ENCODE data around the gene NLRC5. TPM values are rescaled to one million over a fixed set of nuclear protein-coding genes. Genes with fewer than 3 reads are reported as not detected.
A peak's percentile ranks its signal among the peaks of the same experiment; 100 is the strongest.
"Not testable (repeated sequence)": the region's sequence is repeated elsewhere in the genome, so short reads cannot be mapped to it uniquely, and the experiment has no call there.

NLRC5 gene
- total and polyA plus RNA-seq, 2 donors (not counting 3 experiments of a cell fraction or from before 2014, with no cell fraction given), result 7.4 to 26.3 TPM

- H3K4me3 ChIP-seq (replicated peaks in 1 of 3; ENCODE audit: insufficient read depth in 1 of 3, low read depth in 1 of 3, low read length in 3 of 3); H3K9me1 ChIP-seq (replicated peaks; ENCODE audit: control insufficient read depth, extremely low read depth, insufficient read depth, low read length); H3K9me3 ChIP-seq (replicated peaks; ENCODE audit: control insufficient read depth, insufficient read depth, low read length); H3K4me1 ChIP-seq (ENCODE audit: control insufficient read depth, extremely low read depth, insufficient read depth, low read length); H3K27ac ChIP-seq (ENCODE audit: insufficient read depth, low read depth, low read length); H3K4me2 ChIP-seq (ENCODE audit: insufficient read depth, low read length); H3K36me3 ChIP-seq (ENCODE audit: control insufficient read depth in 2 of 2, extremely low read depth in 1 of 2, insufficient read depth in 2 of 2, low read length in 2 of 2); intact Hi-C loops (cut with micrococcal nuclease); dilution Hi-C loops (cut with MboI; ENCODE audit: extremely low pct_ligation_motif_present, low sequenced_read_pairs); H2AFZ ChIP-seq (ENCODE audit: low read depth, low read length); H3K9ac ChIP-seq (replicated peaks; ENCODE audit: extremely low read depth, insufficient read depth, low read length); H4K20me1 ChIP-seq (replicated peaks; ENCODE audit: control insufficient read depth, extremely low read depth, insufficient read depth, low read length); POLR2A ChIA-PET; H3K27me3 ChIP-seq (ENCODE audit: control insufficient read depth in 2 of 2, insufficient read depth in 2 of 2, low read length in 2 of 2); BruUV-seq (replicated peaks); H3K79me2 ChIP-seq (ENCODE audit: control insufficient read depth, insufficient read depth, low read length); DNase-seq (ENCODE audit: low read depth, low spot score): not testable (repeated sequence)
- FAIRE-seq, result peak; percentile 15
- CTCF ChIA-PET, result interaction anchor here (0.8 to 5.9 kb wide), 5 partner anchors 7 to 68 kb away, joined by 3 to 48 read pairs (median 4); partner anchors contain the start of gene CPNE2
- TF ChIP-seq FOS (IDR thresholded peaks at IDR 0.05; ENCODE audit: borderline replicate concordance, insufficient read depth, low read length), result peak; percentile 29
These were observed 110.6 kb downstream of the NLRC5 start for GRCh38 chr16:57099965-57100364.

- TF ChIP-seq JUN (IDR thresholded peaks at IDR 0.05; ENCODE audit: borderline replicate concordance, insufficient read depth, insufficient read length, low read depth), result no peak
- no peak for TF ChIP-seq GATA2 (IDR thresholded peaks at IDR 0.05; ENCODE audit: insufficient read depth, insufficient read length, low read depth, low read length)
- TF ChIP-seq MYC (IDR thresholded peaks at IDR 0.05; ENCODE audit: low read depth, low read length), result no peak
- no peak for TF ChIP-seq EZH2 (IDR thresholded peaks at IDR 0.05; ENCODE audit: borderline replicate concordance, low read depth, low read length, severe bottlenecking)
- TF ChIP-seq, protein P1, sequence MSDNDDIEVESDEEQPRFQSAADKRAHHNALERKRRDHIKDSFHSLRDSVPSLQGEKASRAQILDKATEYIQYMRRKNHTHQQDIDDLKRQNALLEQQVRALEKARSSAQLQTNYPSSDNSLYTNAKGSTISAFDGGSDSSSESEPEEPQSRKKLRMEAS (IDR thresholded peaks at IDR 0.05; ENCODE audit: insufficient read depth, insufficient read length), result no peak
- TF ChIP-seq POLR2AphosphoS5 (IDR thresholded peaks at IDR 0.05; ENCODE audit: insufficient read depth, low read depth, low read length), result no peak
- TF ChIP-seq POLR2A (IDR thresholded peaks at IDR 0.05; ENCODE audit: low read depth, low read length), result no peak
- intact Hi-C loops (cut with micrococcal nuclease), result no loop called here
- Histone ChIP-seq H3K4me3 (replicated peaks in 1 of 3; ENCODE audit: insufficient read depth in 1 of 3, low read depth in 1 of 3, low read length in 3 of 3) (no peak overlapping the region), H3K9me1 (replicated peaks; ENCODE audit: control insufficient read depth, extremely low read depth, insufficient read depth, low read length) (no peaks in the 10 kb centered on the region), H3K27ac (ENCODE audit: insufficient read depth, low read depth, low read length) (no peak overlapping the region), H3K9me3 (replicated peaks; ENCODE audit: control insufficient read depth, insufficient read depth, low read length) (no peaks in the 10 kb centered on the region), H2AFZ (ENCODE audit: low read depth, low read length) (no peak overlapping the region), H3K27me3 (ENCODE audit: control insufficient read depth in 2 of 2, insufficient read depth in 2 of 2, low read length in 2 of 2) (no peaks in the 10 kb centered on the region), H3K4me2 (ENCODE audit: insufficient read depth, low read length) (no peak overlapping the region), H3K36me3 (ENCODE audit: control insufficient read depth in 2 of 2, extremely low read depth in 1 of 2, insufficient read depth in 2 of 2, low read length in 2 of 2) (no peaks in the 10 kb centered on the region), H3K79me2 (ENCODE audit: control insufficient read depth, insufficient read depth, low read length) (peaks cover 8% of the 10 kb centered on the region), H3K9ac (replicated peaks; ENCODE audit: extremely low read depth, insufficient read depth, low read length) (no peak overlapping the region), H4K20me1 (replicated peaks; ENCODE audit: control insufficient read depth, extremely low read depth, insufficient read depth, low read length) (no peaks in the 10 kb centered on the region), H3K4me1 (ENCODE audit: control insufficient read depth, extremely low read depth, insufficient read depth, low read length) (no peaks in the 10 kb centered on the region)
- CTCF ChIA-PET, result interaction anchor here (0.8 to 5.9 kb wide), 5 partner anchors 7 to 67 kb away, joined by 3 to 48 read pairs (median 4); partner anchors contain the start of gene CPNE2
- FAIRE-seq (no peak), DNase-seq (ENCODE audit: low read depth, low spot score) (no peak)
- no TSS peak for BruUV-seq (replicated peaks)
- POLR2A ChIA-PET, result no interaction called here
- dilution Hi-C loops (cut with MboI; ENCODE audit: extremely low pct_ligation_motif_present, low sequenced_read_pairs), result no loop called here
These were observed 111.1 kb downstream of the NLRC5 start for GRCh38 chr16:57100445-57100844.

Data from endothelial cell of umbilical vein (primary cell).